Muscle of arm (tissue), 12 donors: ENCODE results near the gene DROSHA. TPM values are rescaled to one million over a fixed set of nuclear protein-coding genes. Genes with fewer than 3 reads are reported as not detected.
"Not testable (repeated sequence)": the region's sequence is repeated elsewhere in the genome, so short reads cannot be mapped to it uniquely, and the experiment has no call there.

ENCODE experiments used
- DNase-seq: peaks from one replicate; pipeline ENCODE4 v3.0.0-alpha.2; 2013
- polyA plus RNA-seq, 12 donors: library from polyadenylated mRNA; unstranded; fragments of 120-200 nt; gene quantifications; one replicate each; pipeline ENCODE4 v1.2.1, GENCODE V29; 2013; ENCODE audit not compliant: insufficient read length in 12 of 12

Gene DROSHA
- polyA plus RNA-seq, 12 donors, result 33.4 to 88.7 (median 55.0) TPM; not detected in 1

DNA sequence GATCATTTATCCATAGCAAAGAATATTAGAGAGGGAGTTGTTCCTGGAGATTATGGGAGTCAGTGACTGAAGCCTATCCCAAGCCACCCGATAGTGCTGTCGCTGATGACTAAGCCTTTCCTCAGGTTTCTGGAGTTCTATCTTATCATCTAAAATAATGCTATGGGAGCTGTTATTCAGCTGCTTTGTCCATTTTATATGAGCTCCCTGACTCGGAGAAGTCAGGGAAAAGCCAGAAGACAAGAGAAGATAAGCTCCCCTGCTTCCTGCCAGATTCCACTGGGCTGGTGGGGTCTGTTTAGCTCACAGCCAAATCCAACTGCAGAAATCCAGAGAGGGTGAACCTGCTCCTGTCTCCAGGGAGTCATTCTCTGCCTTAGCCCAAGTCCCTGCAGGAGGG lies 148.2 kb downstream of the DROSHA start:
- DNase-seq, result no peak

DNA sequence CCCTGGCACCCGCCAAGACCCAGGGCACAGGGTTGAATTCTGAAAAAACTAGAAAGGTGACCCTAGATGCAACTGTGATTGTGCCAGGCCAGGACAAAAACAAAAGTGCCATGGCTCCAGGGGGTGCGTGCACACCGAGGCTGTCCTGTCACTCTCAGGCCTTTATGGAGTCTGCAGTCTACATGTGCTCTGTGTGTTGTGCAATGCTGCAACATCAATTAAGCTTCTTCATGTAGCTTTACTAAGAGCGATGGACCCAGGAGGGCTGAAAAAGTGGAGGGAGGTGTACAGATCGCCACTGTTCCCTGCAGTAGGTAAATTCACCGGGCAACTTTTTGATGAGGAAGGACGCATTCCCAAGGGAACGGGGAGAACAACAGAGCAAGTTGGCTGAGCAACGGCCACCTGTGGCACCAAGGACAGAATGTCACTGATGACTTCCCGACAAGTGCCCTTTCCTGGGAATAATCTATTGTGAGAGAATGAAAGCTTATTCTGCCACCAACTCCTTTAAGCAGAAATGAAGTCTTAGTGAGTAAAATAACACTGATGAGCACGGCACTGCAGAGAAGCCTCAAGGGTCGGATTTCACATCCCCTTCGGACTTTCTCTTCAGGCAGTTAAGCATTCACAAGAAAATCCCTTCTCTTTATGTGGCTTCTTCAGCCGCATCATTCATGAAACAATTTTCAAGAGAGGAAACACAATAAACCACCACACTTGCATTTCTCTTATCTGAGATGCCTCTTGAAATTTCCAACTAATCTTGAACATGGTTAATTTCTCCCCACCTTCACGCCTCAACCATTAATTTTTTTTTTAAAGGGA lies 149.6 kb downstream of the DROSHA start:
- DNase-seq, result no peak

GRCh38 chr5:31381299-31381698 lies 150.6 kb downstream of the DROSHA start:
- no peak for DNase-seq

GRCh38 chr5:31380049-31380448 lies 151.8 kb downstream of the DROSHA start:
- no peak for DNase-seq

- DNase-seq, result no peak
These were observed 153.1 kb downstream of the DROSHA start for GRCh38 chr5:31378838-31379237.

DNA sequence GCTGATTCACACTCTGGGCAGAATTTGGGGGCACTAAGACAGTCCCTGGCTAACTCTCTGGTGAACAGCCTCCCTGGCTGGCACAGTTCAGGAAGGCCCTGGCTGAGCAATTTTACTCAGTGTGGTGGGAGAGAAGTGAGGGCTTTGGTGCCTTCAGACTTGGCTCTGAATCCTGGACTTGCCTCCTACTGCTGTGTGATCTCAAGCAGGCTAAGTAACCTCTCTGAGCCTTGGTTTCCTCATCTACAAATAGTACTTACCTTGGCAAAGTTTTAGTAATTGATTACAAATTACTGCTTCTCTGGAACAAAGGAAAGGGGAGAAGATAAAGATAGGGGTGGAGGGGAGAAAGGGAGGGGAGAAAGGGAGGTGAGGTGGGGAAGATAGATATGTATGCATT lies 153.8 kb downstream of the DROSHA start:
- DNase-seq, result no peak

DNA sequence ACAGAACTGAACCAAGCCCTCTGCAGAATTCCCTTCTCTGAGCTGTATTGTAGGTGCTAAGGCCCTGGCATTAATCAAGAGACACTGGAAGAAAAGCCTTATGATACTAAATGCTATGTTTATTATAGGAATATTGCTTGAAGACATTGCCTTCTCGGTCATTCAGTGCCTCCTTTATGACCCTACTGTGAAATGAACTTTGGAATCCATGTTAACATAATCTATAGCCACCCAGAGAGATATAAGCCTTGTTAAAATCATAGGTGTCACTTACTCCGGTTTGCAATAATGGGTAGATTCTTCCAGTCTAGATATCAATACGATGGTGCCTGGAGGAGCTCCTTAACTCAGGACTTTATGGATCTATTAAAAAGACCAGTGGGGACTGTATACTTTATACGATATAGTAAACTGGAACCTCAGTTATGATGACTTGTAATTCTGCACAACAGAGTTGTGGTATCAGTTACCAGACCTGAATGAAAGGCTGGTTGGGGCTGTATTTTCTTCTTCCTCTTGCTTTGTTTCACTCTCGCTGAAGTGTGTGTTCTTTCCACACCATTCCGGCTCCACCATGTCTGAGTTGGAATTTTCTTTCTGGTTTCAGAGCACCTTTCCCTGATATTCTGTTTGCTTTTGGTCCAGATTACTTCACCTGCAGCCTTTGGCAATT lies 154.5 kb downstream of the DROSHA start:
- DNase-seq, result no peak

- no peak for DNase-seq
These were observed 155.7 kb downstream of the DROSHA start for GRCh38 chr5:31375999-31376720.

- DNase-seq, result no peak
These were observed 159.8 kb downstream of the DROSHA start for GRCh38 chr5:31372124-31372523.

GRCh38 chr5:31366941-31367340 lies 165.0 kb downstream of the DROSHA start:
- no peak for DNase-seq

- DNase-seq, result no peak
These were observed 166.1 kb downstream of the DROSHA start for GRCh38 chr5:31365776-31366175.

DNA sequence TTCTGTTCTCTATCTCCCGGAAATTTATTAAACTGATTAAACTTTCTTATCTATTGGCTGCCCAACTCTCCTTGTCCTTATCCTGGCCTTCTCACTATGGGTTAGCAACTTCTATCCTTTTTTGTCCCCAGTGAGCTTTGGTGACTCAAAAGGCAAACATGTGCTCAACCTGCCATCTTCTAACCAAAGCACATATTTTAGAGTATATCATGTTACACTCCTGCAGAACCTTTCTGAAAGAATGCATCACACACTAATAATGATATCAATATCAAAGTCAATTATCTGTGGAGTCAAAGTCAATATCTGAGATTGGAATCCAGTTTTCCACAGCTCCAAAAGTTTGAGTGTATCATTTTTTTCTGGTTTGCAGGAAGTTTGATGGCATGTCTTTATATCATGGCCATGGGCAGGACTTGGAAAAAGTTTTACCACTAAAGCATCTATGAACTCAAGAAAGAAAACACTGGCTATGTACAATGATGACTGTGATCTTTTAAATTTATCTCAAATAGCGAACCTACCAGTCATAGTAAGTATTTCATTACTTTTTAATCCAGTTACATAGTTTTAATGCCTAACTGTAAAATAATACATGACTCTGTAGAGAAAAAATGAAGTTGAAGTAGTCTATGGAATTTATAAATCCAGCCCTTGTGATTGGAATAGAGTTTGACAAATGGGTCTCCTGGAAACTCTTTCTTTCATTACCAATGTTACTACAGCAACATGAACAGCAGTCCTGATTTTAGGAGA lies 166.8 kb downstream of the DROSHA start:
- no peak for DNase-seq

GRCh38 chr5:31362931-31363568 lies 168.8 kb downstream of the DROSHA start:
- no peak for DNase-seq

GRCh38 chr5:31362529-31362900 lies 169.4 kb downstream of the DROSHA start:
- DNase-seq, result no peak

GRCh38 chr5:31361704-31362528 lies 170.0 kb downstream of the DROSHA start:
- DNase-seq, result not testable (repeated sequence)

DNA sequence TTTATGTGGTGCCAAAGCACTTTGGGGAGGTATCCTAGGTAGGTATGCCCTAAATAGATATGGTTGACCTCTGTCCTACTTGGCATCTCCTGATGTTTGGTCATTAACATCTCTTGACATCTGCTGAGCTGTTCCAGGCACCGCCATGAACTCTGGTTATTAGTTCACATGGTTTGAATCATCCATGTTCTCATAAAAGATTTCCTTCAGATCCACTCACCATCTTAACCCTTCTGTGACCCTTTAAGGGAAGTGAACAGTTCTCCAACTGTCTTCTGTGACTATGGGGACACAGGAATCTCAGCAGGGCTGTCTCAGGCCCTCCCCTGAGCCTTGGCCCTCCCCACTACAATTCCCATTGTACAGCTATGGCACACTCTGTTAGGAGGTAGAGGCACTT lies 170.7 kb downstream of the DROSHA start:
- DNase-seq, result no peak

GRCh38 chr5:31359839-31360238 lies 172.1 kb downstream of the DROSHA start:
- DNase-seq, result no peak

DNA sequence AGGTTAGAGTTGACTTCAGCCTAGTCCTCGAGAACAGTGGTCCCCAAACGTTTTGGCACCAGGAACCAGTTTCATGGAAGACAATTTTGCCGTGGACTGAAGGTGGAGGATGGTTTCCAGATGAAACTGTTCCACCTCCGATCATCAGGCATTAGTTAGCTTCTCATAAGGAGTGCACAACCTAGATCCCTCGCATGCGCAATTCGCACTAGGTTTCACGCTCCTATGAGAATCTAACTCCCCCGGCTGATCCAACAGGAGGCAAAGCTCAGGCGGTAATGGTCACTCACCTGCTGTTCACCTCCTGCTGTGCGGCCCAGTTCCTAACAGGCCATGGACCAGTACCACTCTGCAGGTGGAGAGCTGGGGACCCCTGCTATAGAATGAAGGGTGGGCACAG lies 174.9 kb downstream of the DROSHA start:
- DNase-seq, result no peak

DNA sequence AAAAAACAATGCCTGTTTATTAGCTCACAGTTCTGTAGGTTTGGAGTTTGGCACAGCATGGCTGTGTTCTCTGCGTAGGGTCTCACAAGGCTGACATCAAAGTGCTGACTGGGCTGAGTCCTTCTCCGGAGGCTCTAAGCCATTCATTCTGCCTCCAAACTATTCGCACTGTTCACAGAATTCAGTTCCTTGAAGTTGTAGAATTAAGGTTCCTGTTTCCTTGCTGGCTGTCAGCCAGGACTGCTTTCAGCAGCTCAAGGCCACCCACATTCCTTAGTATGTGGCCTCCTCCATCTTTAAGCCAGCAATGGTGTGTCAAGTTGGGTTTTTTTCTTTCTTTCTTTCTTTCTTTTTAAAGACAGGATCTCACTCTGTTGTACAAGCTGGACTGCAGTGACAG lies 176.6 kb downstream of the DROSHA start:
- DNase-seq, result no peak
